ENCODE results near the gene IPO13.

DNA sequence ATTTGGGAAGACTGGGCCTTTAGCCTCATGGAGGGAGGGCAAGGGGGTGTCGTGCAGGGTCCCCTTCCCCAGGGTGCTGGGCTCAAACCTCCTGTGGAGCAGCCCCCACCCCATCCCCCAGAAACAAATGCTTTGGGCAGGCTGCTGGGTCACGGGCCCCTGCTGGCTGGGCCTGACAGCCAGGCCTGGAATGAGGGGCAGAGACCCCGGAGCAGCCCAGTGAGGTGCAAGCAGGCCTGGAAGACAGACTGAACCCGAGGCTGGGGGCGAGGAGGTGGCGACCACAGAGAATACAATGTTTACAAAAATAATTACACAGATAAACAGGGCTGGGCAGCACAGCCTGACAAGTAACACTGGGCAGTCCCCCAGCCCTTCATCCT lies 50.0 kb downstream of the IPO13 start:
- TF ChIP-seq, protein P1, sequence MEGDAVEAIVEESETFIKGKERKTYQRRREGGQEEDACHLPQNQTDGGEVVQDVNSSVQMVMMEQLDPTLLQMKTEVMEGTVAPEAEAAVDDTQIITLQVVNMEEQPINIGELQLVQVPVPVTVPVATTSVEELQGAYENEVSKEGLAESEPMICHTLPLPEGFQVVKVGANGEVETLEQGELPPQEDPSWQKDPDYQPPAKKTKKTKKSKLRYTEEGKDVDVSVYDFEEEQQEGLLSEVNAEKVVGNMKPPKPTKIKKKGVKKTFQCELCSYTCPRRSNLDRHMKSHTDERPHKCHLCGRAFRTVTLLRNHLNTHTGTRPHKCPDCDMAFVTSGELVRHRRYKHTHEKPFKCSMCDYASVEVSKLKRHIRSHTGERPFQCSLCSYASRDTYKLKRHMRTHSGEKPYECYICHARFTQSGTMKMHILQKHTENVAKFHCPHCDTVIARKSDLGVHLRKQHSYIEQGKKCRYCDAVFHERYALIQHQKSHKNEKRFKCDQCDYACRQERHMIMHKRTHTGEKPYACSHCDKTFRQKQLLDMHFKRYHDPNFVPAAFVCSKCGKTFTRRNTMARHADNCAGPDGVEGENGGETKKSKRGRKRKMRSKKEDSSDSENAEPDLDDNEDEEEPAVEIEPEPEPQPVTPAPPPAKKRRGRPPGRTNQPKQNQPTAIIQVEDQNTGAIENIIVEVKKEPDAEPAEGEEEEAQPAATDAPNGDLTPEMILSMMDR (conservative IDR thresholded peaks at IDR 0.05 in 1 of 2, IDR thresholded peaks at IDR 0.05 in 1 of 2; ENCODE audit: extremely low read depth in 1 of 2, insufficient read depth in 1 of 2, low read depth in 1 of 2, low read length in 2 of 2) = no peak
- no peak for TF ChIP-seq EZH2 (IDR thresholded peaks at IDR 0.05; ENCODE audit: borderline replicate concordance, low read length)
